HepG2 (cell line): ENCODE measurements around the gene HSF2BP. TPM values are rescaled to one million over a fixed set of nuclear protein-coding genes. Genes with fewer than 3 reads are reported as not detected.
A peak's percentile ranks its signal among the peaks of the same experiment; 100 is the strongest.

Source experiments
- CHD2 ChIP-seq: IDR thresholded peaks from 2 replicates; pipeline ENCODE4 v1.6.1; 2011; ENCODE audit warnings: low read depth, low read length, improper control_type of control experiment
- FOXP4 ChIP-seq: sonication (generic); formaldehyde crosslinking; IDR thresholded peaks from 2 replicates; pipeline ENCODE4 v1.4.0; 2020; ENCODE audit warnings: missing genetic modification reagents
- HNRNPL ChIP-seq: fragments of 200-400 bp; formaldehyde crosslinking; IDR thresholded peaks from 2 replicates; pipeline ENCODE4 v1.6.1; 2017; ENCODE audit warnings: mild to moderate bottlenecking, low read depth, low read length
- MAFF ChIP-seq: IDR thresholded peaks from 2 replicates; pipeline ENCODE4 v1.6.1; 2011; ENCODE audit warnings: low read depth, low read length, improper control_type of control experiment
- MTF2 ChIP-seq: sonication (generic); formaldehyde crosslinking; IDR thresholded peaks from 2 replicates; pipeline ENCODE4 v1.5.0; 2020; ENCODE audit warnings: missing genetic modification reagents, borderline replicate concordance
- POLR2A ChIP-seq, 2 experiments: IDR thresholded peaks; 2 replicates each; pipeline ENCODE4 v1.6.1; 2011; ENCODE audit warnings: low read depth in 2 of 2, low read length in 2 of 2, mild to moderate bottlenecking in 1 of 2, moderate library complexity in 1 of 2; ENCODE audit not compliant: insufficient read depth in 1 of 2
- RBM39 ChIP-seq: fragments of 200-400 bp; formaldehyde crosslinking; IDR thresholded peaks from one replicate; pipeline ENCODE4 v1.6.1; 2018; ENCODE audit warnings: antibody characterized with exemption, mild to moderate bottlenecking, low read depth, low read length; ENCODE audit not compliant: poor library complexity, severe bottlenecking
- RFX5 ChIP-seq: IDR thresholded peaks from 2 replicates; pipeline ENCODE4 v1.6.1; 2011; ENCODE audit warnings: low read depth, low read length, improper control_type of control experiment
- WIZ ChIP-seq: sonication (generic); formaldehyde crosslinking; IDR thresholded peaks from 2 replicates; pipeline ENCODE4 v1.5.1; 2020; ENCODE audit warnings: mild to moderate bottlenecking, missing genetic modification reagents
- ZBTB39 ChIP-seq: sonication (generic); formaldehyde crosslinking; IDR thresholded peaks from 2 replicates; pipeline ENCODE4 v1.5.0; 2020; ENCODE audit warnings: missing genetic modification reagents
- ZFP36L1 ChIP-seq: sonication (generic); formaldehyde crosslinking; IDR thresholded peaks from 2 replicates; pipeline ENCODE4 v1.8.0; 2022; ENCODE audit warnings: mild to moderate bottlenecking, missing genetic modification reagents, moderate library complexity
- ZNF263 ChIP-seq: sonication (generic); formaldehyde crosslinking; IDR thresholded peaks from 2 replicates; pipeline ENCODE4 v1.4.0; 2020; ENCODE audit warnings: missing genetic modification reagents
- ZNF281 ChIP-seq: sonication (generic); formaldehyde crosslinking; IDR thresholded peaks from 2 replicates; pipeline ENCODE4 v1.4.0; 2020; ENCODE audit warnings: missing genetic modification reagents, borderline replicate concordance
- ZNF317 ChIP-seq: sonication (generic); formaldehyde crosslinking; IDR thresholded peaks from 2 replicates; pipeline ENCODE4 v1.5.0; 2020; ENCODE audit warnings: mild to moderate bottlenecking, missing genetic modification reagents
- ZNF337 ChIP-seq: sonication (generic); formaldehyde crosslinking; IDR thresholded peaks from 2 replicates; pipeline ENCODE4 v1.5.1; 2020; ENCODE audit warnings: missing genetic modification reagents, low read depth, mild to moderate bottlenecking, borderline replicate concordance
- ZNF557 ChIP-seq: sonication (generic); formaldehyde crosslinking; IDR thresholded peaks from 2 replicates; pipeline ENCODE4 v1.4.0; 2020; ENCODE audit warnings: missing genetic modification reagents
- ZNF567 ChIP-seq: sonication (generic); formaldehyde crosslinking; IDR thresholded peaks from 2 replicates; pipeline ENCODE4 v1.8.1; 2023; ENCODE audit warnings: mild to moderate bottlenecking, missing genetic modification reagents, borderline replicate concordance
- ZNF670 ChIP-seq: sonication (generic); formaldehyde crosslinking; IDR thresholded peaks from 2 replicates; pipeline ENCODE4 v1.8.0; 2022; ENCODE audit warnings: mild to moderate bottlenecking, missing genetic modification reagents, borderline replicate concordance
- ZNF777 ChIP-seq: sonication (generic); formaldehyde crosslinking; IDR thresholded peaks from 2 replicates; pipeline ENCODE4 v1.4.0; 2020; ENCODE audit warnings: missing genetic modification reagents
- polyA plus RNA-seq, 8 experiments: library from polyadenylated mRNA; depleted of rRNA in 3 of 8; stranded (reverse) in 7 of 8; unstranded in 1 of 8; fragments of >200 nt; fragmentation: Illumina TruSeq in 4 of 8; extraction: Trizol in 4 of 8; gene quantifications; 2 replicates each; pipeline versions ENCODE4 v1.2.1 to v1.2.3, GENCODE V29; 2011 to 2016; ENCODE audit warnings: low read depth in 4 of 8, missing spikeins in 1 of 8, mixed read lengths in 1 of 8; ENCODE audit not compliant: insufficient read depth in 1 of 8
- total RNA-seq, 5 experiments: library from RNA; depleted of rRNA; stranded (reverse); fragments of >200 nt; fragmentation: Illumina TruSeq; extraction: Trizol; gene quantifications; 2 replicates each; pipeline ENCODE4 v1.2.3, GENCODE V29; 2016; ENCODE audit warnings: low read depth in 1 of 5

Gene HSF2BP
- total and polyA plus RNA-seq, 2 of the 13 experiments (the other 11 are each of a cell fraction or from before 2014, with no cell fraction given): 0.67 to 2.2 TPM

GRCh38 chr21:43659136-43660000 is at the start of gene HSF2BP, which contains the start of gene RRP1B (continued):
- 0 out of 2 replicates have a peak, but pooled peaks have one; percentile 4 for TF ChIP-seq RFX5
- TF ChIP-seq ZNF777 (CRISPR knock-in tag): peak; percentile 89
- TF ChIP-seq HNRNPL: no peak
- TF ChIP-seq POLR2A (IDR thresholded peaks at IDR 0.05; ENCODE audit: insufficient read depth in 1 of 2, low read depth in 2 of 2, low read length in 2 of 2): peak; percentile 90 to 91
- peak; percentile 89 for TF ChIP-seq ZNF263 (CRISPR knock-in tag)
- TF ChIP-seq WIZ (CRISPR knock-in tag): no peak
- no peak for TF ChIP-seq MTF2 (CRISPR knock-in tag)
- no peak for TF ChIP-seq MAFF
- TF ChIP-seq ZBTB39 (CRISPR knock-in tag): 0 out of 2 replicates have a peak, but pooled peaks have one; percentile 45
- 0 out of 2 replicates have a peak, but pooled peaks have one; percentile 27 for TF ChIP-seq CHD2
- peak; percentile 95 for TF ChIP-seq ZFP36L1 (CRISPR knock-in tag)
- TF ChIP-seq ZNF567: 0 out of 2 replicates have a peak, but pooled peaks have one; percentile 37
- TF ChIP-seq ZNF337 (CRISPR knock-in tag): peak; percentile 70; the same call in 1 of the 2 replicates
- TF ChIP-seq ZNF557 (CRISPR knock-in tag): peak; percentile 91; the same call in 1 of the 2 replicates
- TF ChIP-seq FOXP4 (CRISPR knock-in tag): peak; percentile 47; the same call in 1 of the 2 replicates
- no peak for TF ChIP-seq ZNF317
- peak; percentile 58; the same call in 1 of the 2 replicates for TF ChIP-seq ZNF670
- TF ChIP-seq ZNF281 (CRISPR knock-in tag): peak; percentile 57; the same call in 1 of the 2 replicates
- peak; percentile 42 for TF ChIP-seq RBM39
